HG03060 (cell line): Measurements from ENCODE around the gene PML.
"Not testable (repeated sequence)": the region's sequence is repeated elsewhere in the genome, so short reads cannot be mapped to it uniquely, and the experiment has no call there.

Source experiments
- ATAC-seq: cut with Tn5 transposase; IDR thresholded peaks from one replicate; pipeline ENCODE4 v1.9.1; 2021; ENCODE audit warnings: low read depth, moderate number of reproducible peaks; ENCODE audit not compliant: unreplicated experiment

Gene PML

GRCh38 chr15:73956743-73957135 is 37.8 kb upstream of the PML start:
- ATAC-seq: no peak

GRCh38 chr15:73957276-73957675 is 37.2 kb upstream of the PML start:
- ATAC-seq: no peak

GRCh38 chr15:73957785-73958184 is 36.7 kb upstream of the PML start:
- ATAC-seq: no peak

GRCh38 chr15:73959012-73959581 is 35.4 kb upstream of the PML start:
- ATAC-seq: no peak

GRCh38 chr15:73959801-73960200 is 34.7 kb upstream of the PML start:
- no peak for ATAC-seq

- not testable (repeated sequence) for ATAC-seq
Observed at GRCh38 chr15:73960472-73961070, 33.9 kb upstream of the PML start.

- ATAC-seq: no peak
Observed at GRCh38 chr15:73962433-73962832, 32.1 kb upstream of the PML start.

- ATAC-seq: no peak
Observed at GRCh38 chr15:73964736-73965093, 29.8 kb upstream of the PML start.

GRCh38 chr15:73965094-73965757 is 29.3 kb upstream of the PML start:
- no peak for ATAC-seq

- ATAC-seq: peak; percentile 56
Observed at GRCh38 chr15:73965758-73966113, 28.8 kb upstream of the PML start.

GRCh38 chr15:73968461-73968860 is 26.1 kb upstream of the PML start:
- ATAC-seq: no peak

GRCh38 chr15:73969151-73969759 is 25.3 kb upstream of the PML start:
- ATAC-seq: no peak

- ATAC-seq: no peak
Observed at GRCh38 chr15:73972984-73973682, 21.4 kb upstream of the PML start.

GRCh38 chr15:73973683-73974200 is 20.8 kb upstream of the PML start:
- ATAC-seq: not testable (repeated sequence)

- not testable (repeated sequence) for ATAC-seq
Observed at GRCh38 chr15:73975440-73976125, 18.9 kb upstream of the PML start.

- ATAC-seq: no peak
Observed at GRCh38 chr15:73978896-73979295, 15.6 kb upstream of the PML start.

- no peak for ATAC-seq
Observed at GRCh38 chr15:73979636-73980035, 14.9 kb upstream of the PML start.

GRCh38 chr15:73981761-73982221 is 12.7 kb upstream of the PML start:
- ATAC-seq: no peak

GRCh38 chr15:73982222-73982962 is 12.1 kb upstream of the PML start:
- no peak for ATAC-seq
